Retina (tissue), 1 donor: ENCODE data around the gene UBALD1.

ENCODE experiments used
- DNase-seq: peaks from one replicate; pipeline ENCODE4 v3.0.0-alpha.2; 2016

Gene UBALD1

DNA sequence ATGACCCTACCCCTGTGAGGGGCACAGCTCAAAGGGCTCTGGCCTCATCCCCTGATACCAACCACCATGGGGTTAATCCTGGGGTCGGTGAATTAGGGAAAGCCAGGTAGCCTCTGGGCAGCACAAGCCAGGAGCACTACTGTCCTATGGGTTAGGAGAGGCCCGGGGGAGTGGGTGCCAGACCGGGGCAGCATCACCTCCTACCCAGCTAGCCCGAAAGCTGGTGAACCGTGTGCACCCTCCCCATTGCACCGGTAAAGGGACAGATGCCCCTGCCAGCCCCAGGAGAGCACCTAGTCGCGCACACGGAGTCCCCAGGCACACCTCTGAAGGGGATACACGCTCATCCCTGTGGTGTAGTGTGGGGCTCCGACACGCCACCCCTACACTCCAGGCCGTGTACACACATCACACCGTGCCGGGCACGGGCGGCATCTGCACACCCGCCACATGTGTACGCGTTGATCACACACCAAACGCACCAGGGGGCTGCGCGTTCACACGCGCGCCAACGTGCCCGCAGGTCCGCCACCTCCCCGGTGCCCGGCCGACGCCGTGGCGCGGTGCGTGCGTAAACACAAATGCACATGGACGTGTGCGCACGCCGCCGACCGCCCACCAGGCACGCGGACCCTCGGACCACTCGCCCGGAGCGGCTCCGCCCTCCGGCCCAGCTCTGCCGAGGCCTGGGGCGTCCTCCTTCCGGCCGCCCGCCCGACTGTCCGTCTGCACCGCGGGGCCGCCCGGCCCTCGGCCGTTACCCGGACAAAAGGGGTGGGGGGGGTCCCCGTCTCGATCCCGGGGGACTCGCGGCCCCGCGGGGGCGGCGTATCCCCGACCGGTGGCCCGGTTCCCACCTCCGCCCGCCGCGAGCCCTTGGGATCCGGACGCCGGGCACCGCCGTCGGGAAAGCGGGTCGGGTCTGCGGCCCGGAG is 785 bp downstream of the UBALD1 start:
- DNase-seq, result peak; percentile 64

DNA sequence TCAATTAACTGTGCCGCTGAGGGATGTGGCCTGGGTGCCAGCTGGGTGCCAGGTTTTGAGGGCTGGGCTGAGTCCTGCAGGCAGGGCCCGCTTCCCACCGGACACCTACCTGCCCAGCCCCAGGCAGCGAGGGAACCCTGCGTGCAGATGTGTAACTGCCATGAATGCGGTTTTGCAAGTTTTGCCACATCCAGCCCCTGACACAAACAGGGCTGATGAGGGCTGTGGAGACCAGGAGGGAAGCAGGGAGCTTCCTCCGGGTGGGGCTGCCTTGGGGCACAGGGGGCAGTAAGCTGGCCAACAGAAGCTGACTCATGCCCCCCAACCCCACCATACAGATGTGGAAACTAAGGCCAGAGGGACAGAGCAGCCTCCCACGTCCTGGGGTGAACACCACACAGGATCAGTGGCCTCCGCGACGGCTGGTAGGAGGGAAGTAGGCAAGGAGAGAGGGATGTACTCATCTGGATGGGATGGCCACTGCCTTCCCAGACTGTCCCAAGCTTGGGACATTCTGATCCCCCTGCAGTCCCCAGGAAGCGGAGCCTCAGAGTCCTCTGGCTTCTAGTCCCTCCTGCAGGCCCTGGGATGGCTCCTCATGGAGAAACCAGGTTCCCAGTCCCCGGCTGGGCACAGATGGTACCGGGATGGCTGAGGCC is 1.6 kb downstream of the UBALD1 start:
- no peak for DNase-seq

DNA sequence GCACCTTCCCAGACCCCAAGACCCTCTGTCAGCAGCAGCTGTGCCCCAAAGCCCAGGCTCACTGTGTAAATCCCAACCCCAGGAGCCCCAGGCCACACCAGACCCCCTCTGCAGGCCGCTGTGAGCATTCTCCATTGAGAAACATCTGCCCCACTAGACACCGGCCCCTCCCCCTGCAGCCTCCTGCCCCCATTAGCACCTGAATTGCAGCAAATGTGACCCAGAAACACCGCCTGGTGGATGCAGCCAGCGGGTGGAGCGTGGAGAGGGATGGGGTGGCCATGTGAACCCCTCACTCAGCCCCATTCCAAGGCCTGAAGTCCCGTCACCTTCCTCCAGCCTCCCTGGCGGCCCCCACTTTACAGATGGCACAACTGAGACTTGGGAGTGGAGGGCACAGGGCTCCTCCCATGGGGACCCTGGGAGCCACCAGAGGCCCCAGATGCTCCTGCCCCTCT is 2.2 kb downstream of the UBALD1 start:
- no peak for DNase-seq

DNA sequence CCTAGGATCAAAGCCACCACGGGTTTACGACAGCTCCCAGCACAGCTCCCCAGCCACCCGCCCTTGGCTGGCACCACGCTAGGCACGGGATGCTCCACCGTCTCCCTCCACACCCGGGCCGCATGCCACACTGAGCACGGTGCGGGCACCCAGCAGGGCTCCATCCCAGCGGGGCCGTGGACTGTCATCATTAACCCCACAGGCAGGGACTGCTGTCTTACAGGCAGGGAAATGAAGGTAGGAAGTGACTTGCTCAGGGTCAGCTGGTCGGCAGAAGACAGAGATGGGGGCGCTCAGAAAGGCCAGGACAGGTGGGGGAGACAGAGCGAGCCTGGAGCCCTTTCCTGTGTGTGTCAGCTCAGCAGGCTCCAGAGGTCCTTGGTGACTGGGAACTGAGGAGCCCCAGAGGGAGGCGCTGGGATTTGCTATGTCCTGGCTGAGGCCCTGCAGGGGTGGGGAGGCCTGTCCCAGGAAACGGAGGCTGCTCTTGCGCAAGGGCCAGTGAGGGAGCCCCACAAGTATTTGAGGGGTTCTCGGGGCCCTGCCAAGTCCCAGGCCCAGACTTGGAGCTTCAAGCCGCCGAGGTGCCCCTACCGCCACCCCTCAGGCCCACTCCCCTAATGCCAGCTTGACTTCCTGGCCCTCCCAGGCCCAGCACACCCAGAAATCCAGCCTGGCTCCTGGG is 3.2 kb downstream of the UBALD1 start:
- no peak for DNase-seq

DNA sequence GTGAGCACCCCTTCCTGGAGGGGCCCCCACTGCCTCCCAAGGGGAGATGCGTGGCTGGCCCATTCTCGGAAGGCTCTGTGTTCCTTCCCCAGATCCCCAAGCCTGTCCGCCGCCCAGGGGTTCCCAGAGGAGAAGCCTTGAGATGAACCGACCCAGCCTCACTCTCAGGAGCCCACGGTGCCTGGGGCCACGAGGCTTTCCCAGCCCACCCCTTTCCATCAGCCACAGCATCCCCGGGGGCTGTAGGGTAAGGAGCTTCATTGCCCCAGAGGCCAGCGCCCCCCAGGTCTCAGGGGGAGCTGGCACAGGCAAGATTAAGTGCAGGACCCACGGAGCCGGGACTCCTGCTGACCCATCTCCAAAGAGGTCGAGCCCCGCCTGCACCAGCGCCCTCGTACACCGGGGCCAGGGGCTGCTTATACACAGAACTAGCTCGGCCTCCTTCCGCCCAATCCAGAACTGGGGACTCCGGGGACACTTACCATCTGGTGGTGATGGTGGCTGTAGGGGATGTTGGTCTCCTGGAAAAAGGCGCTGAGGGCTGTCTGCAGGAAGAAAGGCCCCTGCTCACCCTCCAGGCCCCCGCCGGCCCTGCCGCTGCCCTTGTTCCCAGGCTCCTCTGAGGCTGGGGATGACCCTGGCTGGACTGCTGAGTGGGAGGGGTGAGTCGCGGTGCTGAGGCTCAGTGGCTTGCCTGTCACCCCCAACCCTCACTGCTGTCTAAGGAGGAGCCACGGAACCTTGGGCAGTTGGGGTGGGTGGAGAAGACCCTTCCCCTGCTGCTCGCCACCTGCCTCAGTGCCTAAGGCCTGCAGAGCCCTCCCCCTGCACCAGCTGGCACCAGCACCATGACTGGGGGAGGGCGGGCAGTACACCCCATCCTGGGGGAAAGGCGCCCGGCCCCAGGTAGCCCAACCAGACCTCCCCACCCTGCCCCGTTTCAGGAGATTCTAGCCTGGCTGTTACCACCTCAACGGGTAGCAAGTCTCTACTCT is 4.4 kb downstream of the UBALD1 start:
- DNase-seq, result no peak

DNA sequence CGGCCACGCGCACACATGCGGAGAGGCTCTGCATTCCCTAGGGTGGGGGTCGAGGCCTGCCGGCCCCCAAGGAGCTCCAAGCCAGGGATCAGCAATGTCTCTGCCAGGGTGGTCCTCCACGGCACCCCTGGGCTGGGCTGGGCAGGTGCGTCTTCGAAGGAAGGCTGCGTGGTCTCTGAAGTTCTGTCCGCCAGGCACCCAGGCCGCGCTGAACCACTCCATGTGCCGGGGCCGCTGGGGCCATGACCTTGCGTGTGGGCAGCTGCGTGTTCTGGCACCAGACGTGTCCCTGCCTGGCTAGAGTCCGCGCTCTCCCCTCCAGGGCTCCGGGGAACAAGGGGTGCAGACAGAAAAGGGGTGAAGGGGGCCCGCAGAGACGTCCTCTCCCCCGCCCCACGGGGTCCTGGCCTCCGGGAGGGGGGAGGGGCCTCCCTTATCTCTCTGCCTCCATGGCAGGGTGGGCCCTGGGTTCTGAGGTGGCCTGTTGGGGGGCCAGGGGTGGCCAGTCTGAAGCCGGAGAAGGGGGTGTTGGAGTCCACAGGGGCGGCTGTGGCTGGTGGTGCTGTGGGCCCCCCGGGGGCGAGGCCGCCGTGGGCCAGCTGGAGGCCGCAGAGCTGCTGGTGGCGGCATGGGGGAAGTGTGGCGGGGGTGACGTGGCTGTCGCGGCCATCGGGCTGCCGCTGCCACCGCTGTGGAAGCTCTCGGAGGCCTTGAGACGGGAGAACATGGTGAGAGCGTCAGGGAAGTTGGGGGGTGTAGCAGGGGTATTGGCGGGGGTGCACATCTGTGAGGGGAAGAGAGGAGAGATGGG is 5.3 kb downstream of the UBALD1 start:
- DNase-seq, result no peak

GRCh38 chr16:4608704-4608980 is 6.0 kb downstream of the UBALD1 start:
- no peak for DNase-seq

GRCh38 chr16:4607841-4608703 is 6.6 kb downstream of the UBALD1 start:
- no peak for DNase-seq

DNA sequence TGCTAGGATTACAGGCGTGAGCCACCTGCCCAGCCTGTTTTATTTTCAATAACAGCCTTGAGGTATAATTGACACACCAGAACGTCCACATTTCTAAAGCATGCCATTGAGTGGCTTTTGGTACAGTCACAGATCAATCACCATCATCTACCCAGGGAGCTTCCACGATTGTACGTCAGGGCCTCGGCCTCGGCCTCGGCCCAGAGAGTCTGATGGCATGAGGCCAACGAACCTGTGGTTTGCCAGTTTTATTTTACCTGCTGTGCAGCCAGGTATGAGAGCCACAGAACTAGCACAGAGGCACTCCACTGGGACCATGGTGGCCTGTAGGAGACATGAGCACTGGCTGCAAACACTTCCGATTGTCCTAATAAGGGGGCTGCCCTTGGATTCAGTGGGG is 8.3 kb downstream of the UBALD1 start:
- no peak for DNase-seq

DNA sequence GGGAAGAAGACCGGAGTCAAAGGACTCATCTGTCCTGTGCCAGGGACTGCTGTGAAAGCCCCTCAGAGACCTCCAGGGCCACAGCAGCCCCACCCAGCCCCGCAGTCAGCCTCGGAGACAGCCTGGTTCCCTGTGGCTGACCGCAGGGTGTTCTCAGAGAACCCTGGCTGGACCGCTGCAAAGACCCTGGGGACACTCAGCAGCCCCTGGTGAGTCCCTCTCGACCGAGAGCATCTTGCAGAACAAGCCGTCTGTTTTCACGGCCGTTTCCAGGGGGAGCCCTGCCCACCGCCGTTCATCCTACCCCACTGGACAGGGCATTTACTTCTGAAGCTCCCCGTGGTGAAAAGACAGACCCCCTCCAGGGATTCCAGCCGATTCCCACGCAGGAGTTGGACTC is 10.3 kb downstream of the UBALD1 start:
- DNase-seq, result no peak

DNA sequence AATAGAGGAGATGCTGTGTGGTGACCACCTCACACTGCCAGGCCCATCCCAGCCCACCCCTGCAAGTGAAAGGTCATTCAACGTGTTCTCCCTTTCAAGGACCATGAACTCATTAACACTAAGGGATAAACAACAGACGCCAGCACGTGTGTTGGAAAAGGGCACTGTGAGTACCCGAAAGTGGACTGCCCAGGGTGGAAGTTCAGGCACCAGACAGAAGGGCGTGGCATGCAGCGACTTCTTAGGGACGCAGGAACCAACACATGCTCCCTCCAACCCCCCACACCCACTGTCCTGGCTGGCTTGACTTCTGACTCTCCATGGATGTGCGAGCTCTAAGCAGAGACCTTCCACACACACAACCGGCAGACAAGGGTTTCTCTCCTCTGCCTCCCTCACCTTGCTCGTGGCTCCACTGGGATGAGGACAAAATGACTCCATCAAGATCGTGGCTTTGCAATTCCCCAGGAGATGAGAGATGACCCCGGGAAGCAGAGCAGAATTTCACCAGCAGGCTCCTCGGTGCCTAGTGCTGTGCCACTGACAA is 11.0 kb downstream of the UBALD1 start:
- no peak for DNase-seq

DNA sequence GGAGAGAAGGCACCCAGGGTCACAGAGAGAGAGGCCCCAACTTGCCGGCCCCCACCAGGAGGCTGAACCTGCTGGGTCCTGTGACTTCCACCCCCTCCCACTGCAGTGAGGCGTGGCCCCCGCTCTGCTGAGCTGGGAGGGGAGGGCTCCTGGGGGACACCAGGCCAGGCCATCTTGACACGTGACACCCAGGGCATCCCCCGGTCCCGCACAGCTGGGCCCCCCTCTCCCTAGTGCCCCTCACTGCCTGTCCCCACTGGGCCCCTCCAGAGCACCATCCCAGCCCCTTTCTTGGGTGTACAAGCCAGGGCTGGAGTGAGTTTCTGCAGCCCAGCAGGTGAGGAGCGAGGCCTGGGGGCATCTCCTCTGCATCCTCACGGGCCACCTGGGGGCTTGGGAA is 12.4 kb downstream of the UBALD1 start:
- no peak for DNase-seq

DNA sequence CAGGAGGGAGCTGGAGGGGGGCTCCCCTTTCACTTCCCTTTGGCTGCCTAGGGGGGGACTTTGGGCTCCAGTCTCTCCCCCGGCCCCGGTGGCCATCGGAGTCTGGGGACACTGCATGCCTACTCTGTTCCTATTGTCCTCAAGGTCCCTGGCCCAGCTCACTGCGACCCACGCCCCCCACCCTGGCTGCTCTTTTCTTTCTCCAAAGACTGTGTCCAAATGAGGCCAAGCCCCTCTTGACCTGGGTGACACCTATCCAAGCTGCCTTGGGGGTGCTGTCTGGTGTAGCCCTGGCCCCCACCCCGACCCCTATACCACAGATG is 12.9 kb downstream of the UBALD1 start:
- no peak for DNase-seq

DNA sequence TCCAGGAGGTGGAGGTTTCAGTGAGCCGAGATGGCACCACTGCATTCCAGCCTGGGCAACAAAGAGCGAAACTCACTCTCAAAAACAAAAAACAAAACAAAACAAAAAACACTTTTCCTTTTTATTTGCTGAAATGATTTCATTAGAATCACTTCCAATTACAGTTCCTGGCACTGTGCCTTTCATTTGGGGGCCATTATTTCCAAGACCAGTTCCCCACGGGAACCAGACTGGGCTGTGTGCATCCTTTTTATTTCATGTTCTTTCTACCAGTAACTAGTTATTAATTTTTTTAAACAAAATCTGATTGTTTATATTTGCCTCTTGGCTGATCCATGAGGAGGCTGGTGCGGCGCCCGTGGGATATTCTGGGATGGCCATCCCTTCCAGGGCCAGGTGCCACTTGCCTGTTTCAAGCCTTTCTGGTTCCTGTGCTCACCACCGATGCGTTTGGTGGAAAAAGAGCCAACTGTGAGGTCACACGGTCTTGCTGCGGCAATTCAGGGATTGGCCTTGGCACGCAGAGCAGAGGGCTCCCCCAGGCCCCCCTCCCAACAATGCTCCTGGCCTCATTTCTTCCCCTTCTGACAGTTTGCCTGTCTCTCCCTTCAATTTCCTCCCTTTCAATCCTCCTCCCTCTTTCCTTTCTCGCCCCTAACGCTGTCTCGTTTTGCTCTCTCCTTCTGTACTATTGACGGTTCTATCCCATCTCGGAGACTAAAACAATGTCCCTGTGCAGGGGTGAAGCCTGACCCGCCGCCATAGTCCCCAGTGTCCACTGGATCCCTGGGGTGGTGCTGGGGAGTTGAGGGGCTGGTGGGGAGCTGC is 13.4 kb downstream of the UBALD1 start:
- peak; percentile 54 for DNase-seq

GRCh38 chr16:4599545-4599944 is 15.1 kb downstream of the UBALD1 start:
- DNase-seq, result no peak

GRCh38 chr16:4599037-4599436 is 15.7 kb downstream of the UBALD1 start:
- no peak for DNase-seq

DNA sequence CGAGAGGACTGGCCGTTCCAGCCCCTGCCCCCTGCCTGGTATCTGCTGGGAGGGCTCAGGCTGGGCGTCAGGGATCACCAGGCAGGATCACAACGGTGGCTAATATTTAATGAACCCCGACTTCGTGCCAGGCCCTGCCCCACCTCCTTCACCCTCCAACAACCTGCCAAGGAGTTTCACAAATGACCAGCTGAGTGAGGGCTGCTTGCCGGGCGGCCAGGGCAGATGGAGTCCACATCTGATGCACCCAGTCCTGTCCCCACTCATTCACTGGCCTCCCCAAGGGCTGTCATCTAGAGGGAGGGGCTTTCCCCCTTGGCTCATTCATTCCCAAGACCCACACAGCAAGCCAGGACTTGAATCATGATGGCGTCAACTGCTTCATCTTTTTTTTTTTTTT is 17.5 kb downstream of the UBALD1 start:
- DNase-seq, result no peak

DNA sequence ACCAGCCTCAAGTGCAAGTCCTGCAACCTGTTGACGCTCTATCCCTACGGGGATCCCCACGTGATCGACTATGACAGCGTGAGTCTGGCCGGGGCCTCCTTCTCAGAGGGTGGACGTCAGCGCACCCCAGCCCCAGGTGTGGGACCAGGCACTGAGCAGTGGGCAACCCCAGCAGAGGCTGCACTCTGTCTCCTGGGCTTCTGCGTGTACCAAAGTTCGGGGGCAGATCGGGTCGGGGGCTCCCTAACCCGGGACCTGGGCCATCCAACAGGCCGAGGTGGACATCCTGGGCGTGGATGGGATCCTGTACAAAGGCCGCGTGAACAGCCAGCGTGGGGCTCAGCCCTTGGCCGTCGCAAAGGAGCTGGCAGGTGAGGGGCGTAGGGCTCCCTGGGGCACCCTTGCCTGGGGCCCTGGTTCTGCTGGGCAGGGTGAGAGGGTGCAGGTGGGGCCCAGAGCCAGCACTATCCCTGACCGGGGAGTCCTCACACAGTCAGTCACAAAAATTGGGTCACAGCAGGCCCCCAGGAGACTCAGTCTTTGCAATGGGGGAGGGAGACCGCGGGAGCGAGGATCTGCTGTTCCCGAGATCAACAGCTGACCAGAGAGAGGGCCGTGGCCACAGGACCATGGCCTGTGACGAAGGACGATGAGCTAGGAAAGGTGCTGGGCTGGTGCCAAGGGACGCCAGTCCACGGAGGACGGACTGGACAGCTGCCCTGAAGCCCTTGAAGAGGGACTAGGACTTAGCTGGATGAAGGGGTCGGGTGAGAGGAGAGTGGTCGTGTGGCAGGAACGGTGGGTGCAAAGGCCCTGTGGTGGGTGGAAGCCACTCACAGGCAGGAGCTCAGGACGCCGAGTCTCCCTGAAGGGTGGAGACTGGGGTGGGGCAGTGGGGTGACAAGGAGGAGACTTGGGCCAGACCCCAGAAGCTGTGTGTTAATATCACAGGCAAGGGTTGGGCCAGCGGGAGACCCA is 20.0 kb downstream of the UBALD1 start:
- DNase-seq, result no peak
